ENCODE data around the gene NPC1L1. TPM values are rescaled to one million over a fixed set of nuclear protein-coding genes. Genes with fewer than 3 reads are reported as not detected.

Gene NPC1L1
- total and polyA plus RNA-seq, 10 of the 15 experiments (the other 5 are each of a cell fraction or from before 2014, with no cell fraction given), result 0.01 to 0.90 TPM; not detected in 8

DNA sequence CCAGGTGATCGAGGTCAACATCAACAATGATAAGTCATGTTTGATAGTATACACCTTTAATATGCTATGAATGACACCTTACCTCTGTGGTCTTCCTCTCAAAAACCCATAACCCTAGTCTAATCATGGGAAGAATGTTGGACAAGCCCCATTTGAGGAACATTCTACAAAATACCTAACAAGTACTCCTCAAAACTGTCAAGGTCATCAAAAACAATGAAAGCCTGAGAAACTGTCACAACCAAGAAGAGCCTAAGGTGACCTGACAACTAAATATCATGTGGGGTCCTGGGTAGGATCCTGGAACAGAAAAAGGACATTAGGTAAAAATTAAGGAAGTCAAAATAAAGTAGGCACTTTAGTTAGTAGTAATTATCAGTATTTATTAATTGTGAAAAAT lies 44.7 kb downstream of the NPC1L1 start:
- H3K4me3 ChIP-seq, result no peak overlapping the region
- no peaks in the 10 kb centered on the region for H3K36me3 ChIP-seq (ENCODE audit: control insufficient read depth in 2 of 2, insufficient read depth in 2 of 2, low read length in 1 of 2)
- no TSS peak for BruUV-seq (replicated peaks)
- no peaks in the 10 kb centered on the region for H3K4me1 ChIP-seq (ENCODE audit: control insufficient read depth, insufficient read depth, low read length)
- SMC1A ChIA-PET (ENCODE audit: uncharacterized antibody, unreplicated experiment), result interaction anchor here (0.6 to 1.1 kb wide), 2 partner anchors 17 to 1239 kb away, joined by 4 read pairs; no protein-coding TSS in a partner anchor
- no peak for ATAC-seq
- TF ChIP-seq, protein P1, sequence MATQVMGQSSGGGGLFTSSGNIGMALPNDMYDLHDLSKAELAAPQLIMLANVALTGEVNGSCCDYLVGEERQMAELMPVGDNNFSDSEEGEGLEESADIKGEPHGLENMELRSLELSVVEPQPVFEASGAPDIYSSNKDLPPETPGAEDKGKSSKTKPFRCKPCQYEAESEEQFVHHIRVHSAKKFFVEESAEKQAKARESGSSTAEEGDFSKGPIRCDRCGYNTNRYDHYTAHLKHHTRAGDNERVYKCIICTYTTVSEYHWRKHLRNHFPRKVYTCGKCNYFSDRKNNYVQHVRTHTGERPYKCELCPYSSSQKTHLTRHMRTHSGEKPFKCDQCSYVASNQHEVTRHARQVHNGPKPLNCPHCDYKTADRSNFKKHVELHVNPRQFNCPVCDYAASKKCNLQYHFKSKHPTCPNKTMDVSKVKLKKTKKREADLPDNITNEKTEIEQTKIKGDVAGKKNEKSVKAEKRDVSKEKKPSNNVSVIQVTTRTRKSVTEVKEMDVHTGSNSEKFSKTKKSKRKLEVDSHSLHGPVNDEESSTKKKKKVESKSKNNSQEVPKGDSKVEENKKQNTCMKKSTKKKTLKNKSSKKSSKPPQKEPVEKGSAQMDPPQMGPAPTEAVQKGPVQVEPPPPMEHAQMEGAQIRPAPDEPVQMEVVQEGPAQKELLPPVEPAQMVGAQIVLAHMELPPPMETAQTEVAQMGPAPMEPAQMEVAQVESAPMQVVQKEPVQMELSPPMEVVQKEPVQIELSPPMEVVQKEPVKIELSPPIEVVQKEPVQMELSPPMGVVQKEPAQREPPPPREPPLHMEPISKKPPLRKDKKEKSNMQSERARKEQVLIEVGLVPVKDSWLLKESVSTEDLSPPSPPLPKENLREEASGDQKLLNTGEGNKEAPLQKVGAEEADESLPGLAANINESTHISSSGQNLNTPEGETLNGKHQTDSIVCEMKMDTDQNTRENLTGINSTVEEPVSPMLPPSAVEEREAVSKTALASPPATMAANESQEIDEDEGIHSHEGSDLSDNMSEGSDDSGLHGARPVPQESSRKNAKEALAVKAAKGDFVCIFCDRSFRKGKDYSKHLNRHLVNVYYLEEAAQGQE (IDR thresholded peaks at IDR 0.05; ENCODE audit: low read depth, low read length), result no peak
- TF ChIP-seq, protein P2, sequence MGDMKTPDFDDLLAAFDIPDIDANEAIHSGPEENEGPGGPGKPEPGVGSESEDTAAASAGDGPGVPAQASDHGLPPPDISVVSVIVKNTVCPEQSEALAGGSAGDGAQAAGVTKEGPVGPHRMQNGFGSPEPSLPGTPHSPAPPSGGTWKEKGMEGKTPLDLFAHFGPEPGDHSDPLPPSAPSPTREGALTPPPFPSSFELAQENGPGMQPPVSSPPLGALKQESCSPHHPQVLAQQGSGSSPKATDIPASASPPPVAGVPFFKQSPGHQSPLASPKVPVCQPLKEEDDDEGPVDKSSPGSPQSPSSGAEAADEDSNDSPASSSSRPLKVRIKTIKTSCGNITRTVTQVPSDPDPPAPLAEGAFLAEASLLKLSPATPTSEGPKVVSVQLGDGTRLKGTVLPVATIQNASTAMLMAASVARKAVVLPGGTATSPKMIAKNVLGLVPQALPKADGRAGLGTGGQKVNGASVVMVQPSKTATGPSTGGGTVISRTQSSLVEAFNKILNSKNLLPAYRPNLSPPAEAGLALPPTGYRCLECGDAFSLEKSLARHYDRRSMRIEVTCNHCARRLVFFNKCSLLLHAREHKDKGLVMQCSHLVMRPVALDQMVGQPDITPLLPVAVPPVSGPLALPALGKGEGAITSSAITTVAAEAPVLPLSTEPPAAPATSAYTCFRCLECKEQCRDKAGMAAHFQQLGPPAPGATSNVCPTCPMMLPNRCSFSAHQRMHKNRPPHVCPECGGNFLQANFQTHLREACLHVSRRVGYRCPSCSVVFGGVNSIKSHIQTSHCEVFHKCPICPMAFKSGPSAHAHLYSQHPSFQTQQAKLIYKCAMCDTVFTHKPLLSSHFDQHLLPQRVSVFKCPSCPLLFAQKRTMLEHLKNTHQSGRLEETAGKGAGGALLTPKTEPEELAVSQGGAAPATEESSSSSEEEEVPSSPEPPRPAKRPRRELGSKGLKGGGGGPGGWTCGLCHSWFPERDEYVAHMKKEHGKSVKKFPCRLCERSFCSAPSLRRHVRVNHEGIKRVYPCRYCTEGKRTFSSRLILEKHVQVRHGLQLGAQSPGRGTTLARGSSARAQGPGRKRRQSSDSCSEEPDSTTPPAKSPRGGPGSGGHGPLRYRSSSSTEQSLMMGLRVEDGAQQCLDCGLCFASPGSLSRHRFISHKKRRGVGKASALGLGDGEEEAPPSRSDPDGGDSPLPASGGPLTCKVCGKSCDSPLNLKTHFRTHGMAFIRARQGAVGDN (IDR thresholded peaks at IDR 0.05), result no peak
- no peak for TF ChIP-seq HDAC6 (IDR thresholded peaks at IDR 0.05; ENCODE audit: unreplicated experiment)
- no peak overlapping the region for H2AFZ ChIP-seq (ENCODE audit: control insufficient read depth, low read depth, low read length)
- no peak overlapping the region for H3K27ac ChIP-seq (ENCODE audit: control insufficient read depth, insufficient read depth)
- H3K79me2 ChIP-seq (ENCODE audit: control insufficient read depth, insufficient read depth, low read length), result no peaks in the 10 kb centered on the region
- FAIRE-seq, result no peak
- CTCF ChIA-PET, result interaction anchor here (1.0 to 2.0 kb wide), 2 partner anchors 38 to 69 kb away, joined by 3 to 5 read pairs; no protein-coding TSS in a partner anchor
- in situ Hi-C loops (cut with MboI), result no loop called here
- H3K9me3 ChIP-seq (replicated peaks; ENCODE audit: control insufficient read depth, insufficient read depth, low read length), result no peaks in the 10 kb centered on the region
- POLR2A ChIA-PET, result no interaction called here
- intact Hi-C loops (cut with micrococcal nuclease; ENCODE audit: unreplicated experiment), result loop anchor here (10.0 kb wide), 1 partner anchor 482 kb away; no protein-coding TSS in a partner anchor
- H3K27me3 ChIP-seq (replicated peaks in 1 of 2; ENCODE audit: control insufficient read depth in 2 of 2, insufficient read depth in 2 of 2, low read length in 1 of 2), result no peaks in the 10 kb centered on the region
- H3K4me2 ChIP-seq (ENCODE audit: control insufficient read depth, insufficient read depth), result no peak overlapping the region
- 74% methylated on average over 1 of the region's 1 CpG for WGBS (ENCODE audit: insufficient coverage, insufficient replicate concordance, low lambda C conversion rate, missing lambda C conversion rate)
- H4K20me1 ChIP-seq (ENCODE audit: control insufficient read depth, insufficient read depth), result no peaks in the 10 kb centered on the region
- no peak overlapping the region for H3K9ac ChIP-seq (ENCODE audit: control insufficient read depth, insufficient read depth, low read length)
- RAD21 ChIA-PET (ENCODE audit: unreplicated experiment), result no interaction called here
- DNase-seq (ENCODE audit: low read depth, low spot score), result no peak
